ENCODE measurements around the gene LRBA. TPM values are rescaled to one million over a fixed set of nuclear protein-coding genes. Genes with fewer than 3 reads are reported as not detected.

Gene LRBA
- total and polyA plus RNA-seq, 9 of the 15 experiments (the other 6 are each of a cell fraction or from before 2014, with no cell fraction given) = 24.2 to 88.7 (median 59.7) TPM

- no peaks in the 10 kb centered on the region for H3K9me1 ChIP-seq (ENCODE audit: control insufficient read depth, insufficient read depth, low read length)
- H2AFZ ChIP-seq (ENCODE audit: low read depth, low read length) = no peak overlapping the region
- peaks cover 87% of the 10 kb centered on the region for H3K79me2 ChIP-seq (ENCODE audit: control insufficient read depth, insufficient read depth, low read length)
- intact Hi-C loops (cut with micrococcal nuclease) (no loop called here), in situ Hi-C loops (cut with MboI) (no loop called here)
- H3K9ac ChIP-seq (ENCODE audit: insufficient read depth in 1 of 2, low read depth in 2 of 2, low read length in 2 of 2) = no peak overlapping the region
- no peak overlapping the region for H3K4me2 ChIP-seq (ENCODE audit: insufficient read depth, low read length)
- peaks cover 0 to 9% of the 10 kb centered on the region in 2 experiments; a peak in 4 of 5 replicates for H3K4me1 ChIP-seq (replicated peaks in 1 of 2; ENCODE audit: control insufficient read depth in 2 of 2, insufficient read depth in 2 of 2, low read length in 2 of 2)
- H4K20me1 ChIP-seq (replicated peaks; ENCODE audit: control insufficient read depth, insufficient read depth, low read length) = no peaks in the 10 kb centered on the region
- BruUV-seq (replicated peaks) = no TSS peak
- DNase-seq (ENCODE audit: extremely low read depth in 1 of 4, low spot score in 3 of 4) = no peak
- WGBS (ENCODE audit: insufficient coverage, low coverage, missing lambda C conversion rate) = 71% methylated on average over 1 of the region's 1 CpG
- no peaks in the 10 kb centered on the region; the same call in 2 of the 3 replicates for H3K36me3 ChIP-seq (ENCODE audit: control insufficient read depth, insufficient read depth, low read length)
- peak; percentile 35 for ATAC-seq
- H3K4me3 ChIP-seq = no peak overlapping the region
- ChIA-PET POLR2A (no interaction called here), CTCF (ENCODE audit: low intra/inter-chr PET ratio) (no interaction called here)
- no peak overlapping the region for H3K27ac ChIP-seq (ENCODE audit: extremely low read depth, low read depth, low read length)
- FAIRE-seq = no peak
- H3K27me3 ChIP-seq (ENCODE audit: control insufficient read depth in 2 of 2, insufficient read depth in 2 of 2, low read length in 2 of 2) = no peaks in the 10 kb centered on the region
- H3K9me3 ChIP-seq (replicated peaks; ENCODE audit: control insufficient read depth, insufficient read depth, low read depth, low read length) = no peaks in the 10 kb centered on the region
- TF ChIP-seq CREM (IDR thresholded peaks at IDR 0.05; ENCODE audit: low read depth) = no peak
- TF ChIP-seq ZNF134 (CRISPR knock-in tag; conservative IDR thresholded peaks at IDR 0.05) = no peak
- TF ChIP-seq, protein P1, sequence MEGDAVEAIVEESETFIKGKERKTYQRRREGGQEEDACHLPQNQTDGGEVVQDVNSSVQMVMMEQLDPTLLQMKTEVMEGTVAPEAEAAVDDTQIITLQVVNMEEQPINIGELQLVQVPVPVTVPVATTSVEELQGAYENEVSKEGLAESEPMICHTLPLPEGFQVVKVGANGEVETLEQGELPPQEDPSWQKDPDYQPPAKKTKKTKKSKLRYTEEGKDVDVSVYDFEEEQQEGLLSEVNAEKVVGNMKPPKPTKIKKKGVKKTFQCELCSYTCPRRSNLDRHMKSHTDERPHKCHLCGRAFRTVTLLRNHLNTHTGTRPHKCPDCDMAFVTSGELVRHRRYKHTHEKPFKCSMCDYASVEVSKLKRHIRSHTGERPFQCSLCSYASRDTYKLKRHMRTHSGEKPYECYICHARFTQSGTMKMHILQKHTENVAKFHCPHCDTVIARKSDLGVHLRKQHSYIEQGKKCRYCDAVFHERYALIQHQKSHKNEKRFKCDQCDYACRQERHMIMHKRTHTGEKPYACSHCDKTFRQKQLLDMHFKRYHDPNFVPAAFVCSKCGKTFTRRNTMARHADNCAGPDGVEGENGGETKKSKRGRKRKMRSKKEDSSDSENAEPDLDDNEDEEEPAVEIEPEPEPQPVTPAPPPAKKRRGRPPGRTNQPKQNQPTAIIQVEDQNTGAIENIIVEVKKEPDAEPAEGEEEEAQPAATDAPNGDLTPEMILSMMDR (IDR thresholded peaks at IDR 0.05 in 2 of 3, conservative IDR thresholded peaks at IDR 0.05 in 1 of 3; ENCODE audit: insufficient read depth in 2 of 3, low read depth in 1 of 3, low read length in 3 of 3) = no peak
- no peak for TF ChIP-seq ZNF197 (CRISPR knock-in tag; IDR thresholded peaks at IDR 0.05; ENCODE audit: low read depth)
- TF ChIP-seq ZBTB11 (CRISPR knock-in tag; IDR thresholded peaks at IDR 0.05) = no peak
- no peak for TF ChIP-seq POLR2AphosphoS5 (IDR thresholded peaks at IDR 0.05; ENCODE audit: control insufficient read depth, insufficient read depth, low read depth, low read length)
- TF ChIP-seq NCOA4 (IDR thresholded peaks at IDR 0.05; ENCODE audit: partially characterized antibody) = no peak
- no peak for TF ChIP-seq ZNF449 (CRISPR knock-in tag; IDR thresholded peaks at IDR 0.05)
- TF ChIP-seq ZBED1 (IDR thresholded peaks at IDR 0.05) = no peak
- TF ChIP-seq CBX3 (IDR thresholded peaks at IDR 0.05; ENCODE audit: borderline replicate concordance in 1 of 2, low read length in 2 of 2) = no peak
Measured at GRCh38 chr4:150938873-150939499, 76.1 kb downstream of the LRBA start.

Measured in K562 (cell line).